Measurements from ENCODE around the gene MYL7. TPM values are rescaled to one million over a fixed set of nuclear protein-coding genes. Genes with fewer than 3 reads are reported as not detected.
A peak's percentile ranks its signal among the peaks of the same experiment; 100 is the strongest.
"Not testable (repeated sequence)": the region's sequence is repeated elsewhere in the genome, so short reads cannot be mapped to it uniquely, and the experiment has no call there.

Gene MYL7
- total RNA-seq, 1 donor from 2014 or later, result not detected

GRCh38 chr7:44171901-44172300, 30.8 kb upstream of the MYL7 start:
- not testable (repeated sequence) for ATAC-seq

GRCh38 chr7:44167920-44168319, 26.8 kb upstream of the MYL7 start:
- no peak for ATAC-seq

DNA sequence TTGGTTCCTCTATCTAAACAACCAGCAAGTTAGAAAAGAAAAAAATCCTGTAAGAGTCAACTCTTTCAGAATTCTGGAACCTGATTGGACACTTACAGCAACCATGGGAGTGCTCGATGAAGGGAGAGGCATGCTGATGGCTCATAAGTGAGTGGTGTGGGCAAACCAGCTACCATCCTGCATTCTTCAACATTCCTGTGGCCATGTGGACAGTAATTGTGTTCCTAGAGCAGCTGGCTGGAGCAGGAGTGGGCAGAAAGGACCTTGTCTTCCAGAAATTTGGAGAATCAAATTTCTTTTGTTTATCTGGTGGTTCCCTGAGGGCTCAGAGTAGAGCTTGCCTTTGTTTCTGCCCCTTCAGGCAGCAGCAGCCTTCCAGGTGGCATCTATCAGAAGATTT, 22.5 kb upstream of the MYL7 start:
- peak; percentile 61 for ATAC-seq

- ATAC-seq, result no peak
Measured at GRCh38 chr7:44162785-44163395, 21.8 kb upstream of the MYL7 start.

GRCh38 chr7:44162179-44162578, 21.0 kb upstream of the MYL7 start:
- ATAC-seq, result no peak

DNA sequence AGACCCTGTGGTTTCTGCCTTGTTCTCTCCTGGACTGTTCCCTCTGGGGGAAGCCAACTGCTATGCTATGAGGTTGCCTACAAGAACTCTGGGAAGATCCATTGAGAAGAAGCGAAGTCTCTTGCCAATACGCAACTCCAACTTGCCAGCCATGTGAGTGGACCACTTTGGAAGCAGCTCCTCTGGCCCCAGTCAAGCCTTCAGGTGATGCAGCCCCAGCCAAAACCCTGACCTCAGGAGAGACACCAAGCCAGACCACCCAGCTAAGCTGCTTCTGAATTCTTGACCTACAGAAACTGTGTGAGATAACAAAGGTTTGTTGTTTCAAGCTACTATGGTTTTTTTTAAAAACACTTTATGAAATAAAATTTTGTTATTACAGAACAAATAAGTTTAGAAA, 20.2 kb upstream of the MYL7 start:
- ATAC-seq, result no peak

DNA sequence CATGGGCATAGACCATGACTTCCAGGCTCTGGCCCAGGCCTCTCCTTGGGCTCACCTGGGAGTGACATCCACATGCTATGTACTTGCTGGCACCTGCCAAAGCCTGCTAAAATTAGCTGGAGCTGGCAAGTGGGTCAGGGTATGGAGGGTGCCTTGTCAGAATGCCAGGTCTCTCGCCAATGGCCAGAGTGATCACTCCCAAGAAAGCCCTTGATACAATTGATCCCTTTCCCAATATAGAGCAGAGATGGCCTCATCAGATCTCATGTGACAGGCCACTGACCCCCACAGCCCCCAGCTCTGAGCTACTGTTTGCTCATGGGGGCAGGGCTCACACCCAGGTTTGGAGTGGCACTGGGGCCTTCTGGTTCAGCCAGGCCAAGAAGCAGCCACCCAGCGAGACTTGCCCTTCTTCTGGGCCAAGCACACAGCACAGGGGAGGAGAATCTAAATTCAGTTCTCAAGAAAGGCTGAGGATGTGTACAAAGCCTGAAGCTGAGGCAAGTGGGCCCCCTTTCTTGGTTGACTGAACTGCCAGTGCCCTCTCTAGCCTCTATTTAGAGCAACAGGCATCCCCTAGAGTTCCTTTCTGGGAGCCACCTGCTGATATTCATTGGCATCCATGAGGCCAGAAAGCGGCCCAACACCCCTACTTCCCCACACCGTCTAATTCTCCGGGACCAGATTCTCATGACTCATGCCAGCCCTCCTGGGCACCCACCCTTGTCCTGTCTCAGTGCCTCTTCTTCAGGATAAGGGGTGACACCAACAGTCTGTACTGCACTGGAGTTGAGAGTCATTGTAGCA, 18.9 kb upstream of the MYL7 start:
- no peak for ATAC-seq

GRCh38 chr7:44158873-44159631, 17.9 kb upstream of the MYL7 start:
- no peak for ATAC-seq

- ATAC-seq, result no peak
Measured at GRCh38 chr7:44158096-44158872, 17.2 kb upstream of the MYL7 start.

DNA sequence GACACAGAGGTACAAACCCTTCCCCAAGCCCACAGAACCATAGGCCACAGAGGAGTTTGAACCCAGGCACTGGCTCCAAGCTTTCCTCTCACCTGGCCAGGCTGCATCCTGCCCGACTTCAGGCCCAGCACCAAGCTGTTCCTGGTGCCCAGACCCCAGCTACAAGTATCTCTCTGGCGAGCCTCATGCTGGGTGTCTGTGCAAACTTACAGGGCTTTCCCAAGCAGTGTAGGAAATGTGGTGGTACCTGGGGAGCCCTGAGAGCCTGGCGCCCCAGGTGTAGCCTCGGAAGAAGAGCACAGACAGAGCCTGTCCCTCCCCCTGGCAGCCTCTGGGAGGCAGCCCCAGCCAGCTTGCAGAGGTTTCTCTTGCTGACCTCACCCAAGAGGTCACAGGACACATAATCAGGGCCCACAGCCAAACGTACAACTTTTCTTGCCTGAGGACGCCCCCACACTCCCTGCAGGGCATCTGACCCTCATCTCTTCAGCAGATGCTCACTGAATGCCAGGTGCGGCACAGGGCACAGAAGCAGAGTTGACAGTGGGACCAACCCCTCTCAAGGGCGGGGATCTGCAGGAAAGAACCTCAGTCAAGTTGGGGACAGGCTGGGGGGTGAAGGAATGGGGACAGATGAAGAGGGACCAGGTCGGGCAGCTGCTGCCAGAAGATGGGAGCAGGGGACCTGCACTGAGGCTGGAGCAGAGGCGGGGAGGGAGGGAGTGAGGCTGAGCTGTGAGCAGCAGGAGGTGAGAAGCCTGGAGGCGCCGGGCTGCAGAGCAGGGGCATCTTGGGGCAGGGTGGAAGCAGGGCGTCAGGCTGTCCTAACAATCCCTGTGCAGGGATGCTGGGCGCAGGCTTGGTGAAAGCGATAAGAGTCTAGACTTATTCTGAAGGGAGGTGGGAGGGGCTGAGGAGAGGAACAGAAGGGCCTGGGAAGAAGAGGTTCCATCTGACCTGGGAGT, 16.3 kb upstream of the MYL7 start:
- no peak for ATAC-seq

- ATAC-seq, result no peak
Measured at GRCh38 chr7:44156453-44157010, 15.4 kb upstream of the MYL7 start.

GRCh38 chr7:44155191-44156185, 14.4 kb upstream of the MYL7 start:
- ATAC-seq, result no peak

DNA sequence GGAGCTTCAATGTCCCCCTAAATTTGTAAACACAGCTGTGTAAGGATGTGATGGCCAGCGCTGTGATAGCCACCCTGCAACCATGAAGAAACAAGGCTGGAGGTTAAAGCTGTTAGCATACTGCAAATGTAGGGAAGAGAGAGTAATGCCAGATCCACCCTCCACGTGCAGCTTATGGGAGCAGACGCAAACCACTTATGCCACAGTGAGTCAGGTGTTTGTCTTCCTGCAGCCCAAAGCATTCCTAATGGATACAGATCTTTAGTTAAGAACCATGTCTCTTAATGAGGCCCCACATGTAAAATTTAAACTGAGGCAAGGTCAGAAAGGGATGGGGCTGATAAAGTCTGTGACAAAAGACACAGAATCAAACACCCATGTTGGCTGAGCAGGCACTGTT, 13.6 kb upstream of the MYL7 start:
- ATAC-seq, result no peak

DNA sequence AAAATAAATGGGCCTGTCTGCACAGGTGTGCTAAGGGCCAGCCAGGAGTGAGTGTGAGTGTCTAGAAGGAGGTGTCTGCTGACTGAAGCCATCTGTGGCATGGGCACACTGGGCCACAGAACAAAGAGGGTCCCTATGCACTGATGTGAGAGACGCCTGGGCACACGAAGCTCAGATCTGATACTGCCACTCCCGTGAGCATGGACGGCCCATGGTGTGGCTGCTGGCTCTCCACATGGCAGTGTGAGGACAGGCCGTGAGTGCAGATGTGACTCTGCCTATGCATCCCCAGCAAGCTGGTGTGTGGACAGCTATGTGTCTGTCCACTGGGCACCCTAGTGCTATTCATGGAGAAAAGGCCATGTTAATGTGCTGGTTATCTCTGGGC, 12.8 kb upstream of the MYL7 start:
- no peak for ATAC-seq

DNA sequence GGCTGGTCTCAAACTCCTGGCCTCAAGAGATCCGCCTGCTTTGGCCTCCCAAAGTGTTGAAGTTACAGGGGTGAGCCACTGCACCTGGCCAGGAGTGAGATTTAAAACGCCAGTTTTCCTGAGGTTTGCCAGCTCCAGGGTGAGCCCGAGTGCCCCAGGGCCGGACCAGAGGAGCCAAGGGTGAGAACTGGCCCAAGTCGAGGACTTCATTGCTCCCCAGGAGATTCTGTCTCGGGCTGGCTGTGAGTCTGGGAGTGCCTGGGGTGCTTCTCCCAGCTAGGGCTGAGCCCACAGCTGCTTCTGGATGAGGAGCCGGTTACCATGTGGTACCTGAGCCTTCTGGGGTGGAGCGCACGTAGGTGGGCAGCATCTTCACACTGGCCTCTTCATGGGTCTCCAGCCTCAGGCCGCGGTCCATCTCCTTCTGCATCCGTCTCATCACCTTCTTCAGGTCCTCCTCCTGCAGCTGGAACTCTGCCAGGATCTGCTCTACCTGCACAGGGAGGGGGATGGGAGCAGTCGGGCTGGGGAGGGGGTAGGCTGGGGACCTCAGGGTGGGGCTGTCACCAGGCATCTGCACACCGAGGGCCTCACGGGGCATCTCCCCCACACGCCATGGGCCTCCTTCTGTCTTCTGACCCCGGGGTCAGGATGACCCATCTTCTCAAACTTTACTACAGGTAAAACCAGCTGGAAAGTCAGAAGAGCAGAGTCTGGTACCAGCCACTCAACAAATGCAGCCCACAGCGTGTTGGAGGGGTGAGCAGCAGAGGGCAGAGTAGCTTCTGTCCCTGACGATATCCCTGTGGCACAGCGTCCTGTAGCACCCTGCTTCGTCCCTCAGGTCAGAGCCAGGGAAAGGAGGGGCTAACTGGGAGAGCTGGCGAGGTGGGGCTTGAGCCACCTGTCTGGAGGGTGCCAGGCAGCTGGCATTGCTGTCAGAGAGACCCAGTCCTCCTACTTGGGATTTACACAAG, 12.1 kb upstream of the MYL7 start:
- ATAC-seq, result no peak

DNA sequence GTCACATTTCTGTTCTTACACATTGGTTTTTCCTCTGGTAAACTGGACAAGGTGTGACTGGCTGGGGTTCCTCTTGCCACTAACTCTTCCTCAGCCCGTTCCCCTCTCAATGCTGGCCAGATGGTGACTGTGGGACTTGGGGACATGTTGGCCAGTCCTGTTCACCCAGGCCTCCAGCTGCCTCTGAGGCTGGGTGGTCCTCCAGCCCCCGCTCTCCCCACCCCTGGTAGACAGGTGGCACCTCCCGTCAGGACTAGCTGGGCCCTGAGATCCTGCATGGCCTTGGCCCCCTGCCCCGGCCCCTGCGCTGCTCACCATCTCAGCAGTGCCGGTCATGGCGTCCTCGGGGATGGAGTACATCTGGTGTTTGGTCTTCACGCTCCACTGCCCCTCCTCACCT, 10.8 kb upstream of the MYL7 start:
- no peak for ATAC-seq

- ATAC-seq, result no peak
Measured at GRCh38 chr7:44150966-44151941, 10.1 kb upstream of the MYL7 start.

- peak; percentile 81 for ATAC-seq
Measured at GRCh38 chr7:44150466-44150832, 9.3 kb upstream of the MYL7 start.

All from esophagus mucosa (tissue), 1 donor.